ENCODE measurements around the gene PCCA. TPM values are rescaled to one million over a fixed set of nuclear protein-coding genes. Genes with fewer than 3 reads are reported as not detected.

PCCA gene
- total RNA-seq, 1 experiment from 2014 or later: 4.8 TPM

GRCh38 chr13:100528353-100528752 is 439.5 kb downstream of the PCCA start:
- in situ Hi-C loops (cut with HindIII; ENCODE audit: low pct_unique_long_range_greater_than_20kb, low sequenced_read_pairs): no loop called here
- no peak for DNase-seq (ENCODE audit: low read depth)

GRCh38 chr13:100528820-100529219 is 439.9 kb downstream of the PCCA start:
- no peak for DNase-seq (ENCODE audit: low read depth)
- in situ Hi-C loops (cut with HindIII; ENCODE audit: low pct_unique_long_range_greater_than_20kb, low sequenced_read_pairs): no loop called here

- in situ Hi-C loops (cut with HindIII; ENCODE audit: low pct_unique_long_range_greater_than_20kb, low sequenced_read_pairs): no loop called here
- DNase-seq (ENCODE audit: low read depth): no peak
These were observed 440.9 kb downstream of the PCCA start for GRCh38 chr13:100529666-100530377.

GRCh38 chr13:100530671-100531213 is 441.8 kb downstream of the PCCA start:
- no peak for DNase-seq (ENCODE audit: low read depth)
- in situ Hi-C loops (cut with HindIII; ENCODE audit: low pct_unique_long_range_greater_than_20kb, low sequenced_read_pairs): no loop called here

- in situ Hi-C loops (cut with HindIII; ENCODE audit: low pct_unique_long_range_greater_than_20kb, low sequenced_read_pairs): no loop called here
- DNase-seq (ENCODE audit: low read depth): no peak
These were observed 443.3 kb downstream of the PCCA start for GRCh38 chr13:100532090-100532766.

- DNase-seq (ENCODE audit: low read depth): no peak
- in situ Hi-C loops (cut with HindIII; ENCODE audit: low pct_unique_long_range_greater_than_20kb, low sequenced_read_pairs): no loop called here
These were observed 444.0 kb downstream of the PCCA start for GRCh38 chr13:100532836-100533435.

GRCh38 chr13:100533588-100534041 is 444.7 kb downstream of the PCCA start:
- in situ Hi-C loops (cut with HindIII; ENCODE audit: low pct_unique_long_range_greater_than_20kb, low sequenced_read_pairs): no loop called here
- no peak for DNase-seq (ENCODE audit: low read depth)

- in situ Hi-C loops (cut with HindIII; ENCODE audit: low pct_unique_long_range_greater_than_20kb, low sequenced_read_pairs): no loop called here
- no peak for DNase-seq (ENCODE audit: low read depth)
These were observed 445.4 kb downstream of the PCCA start for GRCh38 chr13:100534147-100534843.

- DNase-seq (ENCODE audit: low read depth): no peak
- in situ Hi-C loops (cut with HindIII; ENCODE audit: low pct_unique_long_range_greater_than_20kb, low sequenced_read_pairs): no loop called here
These were observed 446.0 kb downstream of the PCCA start for GRCh38 chr13:100534911-100535310.

GRCh38 chr13:100535426-100536135 is 446.7 kb downstream of the PCCA start:
- in situ Hi-C loops (cut with HindIII; ENCODE audit: low pct_unique_long_range_greater_than_20kb, low sequenced_read_pairs): no loop called here
- DNase-seq (ENCODE audit: low read depth): no peak

- DNase-seq (ENCODE audit: low read depth): no peak
- in situ Hi-C loops (cut with HindIII; ENCODE audit: low pct_unique_long_range_greater_than_20kb, low sequenced_read_pairs): no loop called here
These were observed 447.8 kb downstream of the PCCA start for GRCh38 chr13:100536643-100537180.

- in situ Hi-C loops (cut with HindIII; ENCODE audit: low pct_unique_long_range_greater_than_20kb, low sequenced_read_pairs): no loop called here
These were observed 448.6 kb downstream of the PCCA start for GRCh38 chr13:100537486-100537885.

GRCh38 chr13:100537951-100538462 is 449.1 kb downstream of the PCCA start:
- DNase-seq (ENCODE audit: low read depth): no peak
- in situ Hi-C loops (cut with HindIII; ENCODE audit: low pct_unique_long_range_greater_than_20kb, low sequenced_read_pairs): no loop called here

More at GRCh38 chr13:100537486-100537885, 448.6 kb downstream of the PCCA start:
- no peak for DNase-seq (ENCODE audit: low read depth)

- in situ Hi-C loops (cut with HindIII; ENCODE audit: low pct_unique_long_range_greater_than_20kb, low sequenced_read_pairs): no loop called here
- no peak for DNase-seq (ENCODE audit: low read depth)
These were observed 451.7 kb downstream of the PCCA start for GRCh38 chr13:100540621-100541020.

- no peak for DNase-seq (ENCODE audit: low read depth)
- in situ Hi-C loops (cut with HindIII; ENCODE audit: low pct_unique_long_range_greater_than_20kb, low sequenced_read_pairs): no loop called here
These were observed 453.3 kb downstream of the PCCA start for GRCh38 chr13:100541897-100542825.

- in situ Hi-C loops (cut with HindIII; ENCODE audit: low pct_unique_long_range_greater_than_20kb, low sequenced_read_pairs): no loop called here
These were observed 453.9 kb downstream of the PCCA start for GRCh38 chr13:100542826-100543156.

More at GRCh38 chr13:100542826-100543156, 453.9 kb downstream of the PCCA start:
- no peak for DNase-seq (ENCODE audit: low read depth)

Data from Caki2 (cell line).